Stimulated activated CD4-positive, alpha-beta T cell treated with anti-CD3 and anti-CD28 coated beads, Interleukin-1b, Interleukin-23, amount 100 ng/mL, for 1 hour (primary cell): ENCODE results near the gene YIF1A.
A peak's percentile ranks its signal among the peaks of the same experiment; 100 is the strongest.
"Not testable (repeated sequence)": the region's sequence is repeated elsewhere in the genome, so short reads cannot be mapped to it uniquely, and the experiment has no call there.

Source experiments
- DNase-seq, 2 donors: peaks; one replicate each; pipeline ENCODE4 v3.0.0-alpha.2; 2020; ENCODE audit warnings: low read depth in 2 of 2

Gene YIF1A

DNA sequence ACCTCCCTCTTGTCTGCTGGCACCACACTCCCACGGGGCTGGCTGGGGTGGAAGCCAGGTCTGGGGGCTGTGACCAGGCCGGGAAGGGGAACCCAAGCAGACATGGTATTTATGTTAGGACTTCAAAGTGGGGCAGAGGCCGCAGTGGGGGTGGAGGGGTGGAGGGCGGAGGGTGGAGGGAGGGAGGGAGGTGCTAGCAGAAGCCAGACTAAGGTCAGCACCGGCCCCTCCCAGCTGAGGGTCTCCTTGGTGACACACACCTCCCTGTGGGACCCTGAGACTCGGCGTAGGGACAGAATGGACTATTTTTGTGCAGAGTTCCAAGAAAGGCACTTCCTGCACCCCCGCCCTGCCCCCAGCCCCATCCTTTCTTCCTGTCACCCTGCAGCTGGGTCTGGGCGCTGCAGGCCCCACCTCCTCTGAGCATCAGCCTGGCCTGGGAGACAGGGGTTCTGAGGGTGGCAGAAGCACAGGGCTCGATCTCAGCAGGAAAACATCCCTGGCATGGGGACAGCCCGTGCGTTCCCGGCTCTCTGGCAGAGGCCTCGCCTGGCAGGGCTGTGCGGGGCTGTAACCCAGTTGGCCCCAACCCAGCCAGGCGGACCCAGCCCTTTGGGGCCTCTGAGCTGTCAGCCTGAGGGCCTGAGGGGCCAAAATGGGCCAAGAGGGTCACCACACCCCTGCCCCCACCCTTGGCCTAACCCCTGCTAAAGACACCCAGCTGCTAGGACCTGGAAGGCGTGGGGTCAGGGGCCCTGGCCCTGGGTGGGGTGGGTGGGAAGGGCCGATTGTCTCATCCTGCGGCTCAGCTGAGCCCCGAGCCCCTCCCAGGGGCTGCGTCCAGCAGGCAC lies 37.5 kb upstream of the YIF1A start:
- no peak for DNase-seq

GRCh38 chr11:66325263-66325671 lies 36.3 kb upstream of the YIF1A start:
- DNase-seq: no peak

DNA sequence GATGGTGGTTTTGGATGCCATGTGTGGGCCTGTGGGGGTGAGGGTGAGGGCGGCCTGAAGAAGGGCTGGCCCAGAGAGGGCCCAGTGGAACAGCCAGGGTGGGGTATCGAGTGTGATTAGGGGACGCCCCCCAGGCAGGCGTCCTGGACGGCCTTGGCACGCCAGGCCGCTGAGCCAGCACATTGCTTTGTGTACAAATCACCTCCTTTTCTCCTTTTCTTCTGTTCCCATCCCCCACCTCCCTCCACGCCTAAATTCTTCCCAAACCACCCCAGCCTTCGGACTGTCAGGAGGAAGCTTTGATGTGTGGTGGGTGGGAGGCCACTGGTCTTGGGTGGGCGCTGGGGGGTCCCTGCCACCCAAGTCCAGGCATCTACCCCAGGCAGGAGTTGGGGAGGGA lies 35.7 kb upstream of the YIF1A start:
- no peak for DNase-seq

- DNase-seq: no peak
Observed at GRCh38 chr11:66323684-66324083, 34.7 kb upstream of the YIF1A start.

GRCh38 chr11:66322732-66323427 lies 33.9 kb upstream of the YIF1A start:
- DNase-seq: no peak

DNA sequence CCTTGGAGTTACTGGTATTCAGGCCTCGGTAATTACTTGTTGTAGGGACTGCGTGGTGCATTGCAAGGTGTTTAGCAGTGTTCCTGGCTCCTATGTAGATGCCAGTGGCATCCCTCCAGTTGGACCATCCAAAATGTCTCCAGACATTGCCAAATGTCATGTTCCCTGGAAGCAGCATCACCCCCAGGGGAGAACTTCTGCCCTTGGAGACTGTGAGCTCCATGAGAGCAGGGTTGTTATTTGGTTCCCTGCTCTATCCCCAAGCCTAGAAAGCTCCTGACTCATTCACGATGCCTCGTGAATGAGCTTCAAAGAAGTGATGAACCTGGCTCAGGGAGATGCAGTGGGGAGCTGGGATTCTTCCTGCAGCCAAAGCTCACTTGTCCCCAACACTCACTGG lies 32.7 kb upstream of the YIF1A start:
- no peak for DNase-seq

DNA sequence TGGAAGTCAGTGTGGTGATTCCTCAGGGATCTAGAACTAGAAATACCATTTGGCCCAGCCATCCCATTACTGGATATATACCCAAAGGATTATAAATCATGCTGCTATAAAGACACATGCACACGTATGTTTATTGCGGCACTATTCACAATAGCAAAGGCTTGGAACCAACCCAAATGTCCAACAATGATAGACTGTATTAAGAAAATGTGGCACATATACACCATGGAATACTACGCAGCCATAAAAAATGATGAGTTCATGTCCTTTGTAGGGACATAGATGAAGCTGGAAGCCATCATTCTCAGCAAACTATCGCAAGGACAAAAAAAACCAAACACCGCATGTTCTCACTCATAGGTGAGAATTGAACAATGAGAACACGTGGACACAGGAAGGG lies 31.8 kb upstream of the YIF1A start:
- not testable (repeated sequence) for DNase-seq

- not testable (repeated sequence) for DNase-seq
Observed at GRCh38 chr11:66320289-66320688, 31.3 kb upstream of the YIF1A start.

- DNase-seq: no peak
Observed at GRCh38 chr11:66318600-66318970, 29.6 kb upstream of the YIF1A start.

DNA sequence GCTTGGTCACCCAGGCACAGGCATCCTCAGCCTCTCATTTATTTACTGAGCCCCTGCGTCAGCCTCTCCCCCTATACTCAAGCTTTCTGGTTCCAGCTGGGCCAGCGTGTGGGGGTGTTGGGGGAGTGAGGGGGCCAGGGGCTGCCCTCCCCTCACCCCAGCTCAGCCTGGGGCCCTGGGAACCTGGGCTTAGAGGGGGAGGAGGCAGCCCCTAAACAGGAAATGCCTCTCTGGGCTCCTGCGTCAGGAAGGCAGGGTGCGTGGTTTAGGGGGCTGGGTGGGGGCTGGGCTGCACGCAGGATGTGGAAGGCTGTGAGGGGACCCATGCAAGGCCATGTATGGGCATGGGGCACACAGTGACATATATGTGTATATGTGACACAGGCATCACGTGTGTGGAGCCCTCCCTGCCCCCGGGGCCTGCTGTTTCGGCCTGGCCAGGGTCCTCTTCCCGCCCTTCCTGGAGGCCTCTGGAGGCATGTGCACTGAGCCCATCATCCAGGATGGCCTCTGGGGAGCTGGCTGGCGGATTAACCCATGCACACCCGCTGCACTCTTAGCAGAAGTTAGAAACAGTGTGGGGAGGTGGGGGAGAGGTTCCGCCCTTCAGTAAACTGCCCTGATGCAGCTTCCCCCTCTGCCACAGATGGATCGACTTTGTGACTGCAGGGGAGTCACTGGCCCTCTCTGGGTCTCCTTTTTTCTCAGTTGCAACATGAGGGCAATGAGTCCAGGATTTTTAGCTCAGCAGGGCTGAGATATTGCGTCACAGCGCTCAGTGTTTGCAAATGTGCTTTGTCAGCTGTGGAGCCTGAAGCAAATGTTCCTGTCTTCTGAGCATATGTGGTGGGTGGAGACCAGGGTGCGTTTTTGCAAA lies 29.0 kb upstream of the YIF1A start:
- no peak for DNase-seq

GRCh38 chr11:66317322-66317722 lies 28.4 kb upstream of the YIF1A start:
- no peak for DNase-seq

GRCh38 chr11:66316849-66317251 lies 27.9 kb upstream of the YIF1A start, which contains the start of gene CD248:
Gene CD248 (minus strand): TSS chr11:66317044. CDS start chr11:66317027, 17 bp downstream.
- no peak for DNase-seq

DNA sequence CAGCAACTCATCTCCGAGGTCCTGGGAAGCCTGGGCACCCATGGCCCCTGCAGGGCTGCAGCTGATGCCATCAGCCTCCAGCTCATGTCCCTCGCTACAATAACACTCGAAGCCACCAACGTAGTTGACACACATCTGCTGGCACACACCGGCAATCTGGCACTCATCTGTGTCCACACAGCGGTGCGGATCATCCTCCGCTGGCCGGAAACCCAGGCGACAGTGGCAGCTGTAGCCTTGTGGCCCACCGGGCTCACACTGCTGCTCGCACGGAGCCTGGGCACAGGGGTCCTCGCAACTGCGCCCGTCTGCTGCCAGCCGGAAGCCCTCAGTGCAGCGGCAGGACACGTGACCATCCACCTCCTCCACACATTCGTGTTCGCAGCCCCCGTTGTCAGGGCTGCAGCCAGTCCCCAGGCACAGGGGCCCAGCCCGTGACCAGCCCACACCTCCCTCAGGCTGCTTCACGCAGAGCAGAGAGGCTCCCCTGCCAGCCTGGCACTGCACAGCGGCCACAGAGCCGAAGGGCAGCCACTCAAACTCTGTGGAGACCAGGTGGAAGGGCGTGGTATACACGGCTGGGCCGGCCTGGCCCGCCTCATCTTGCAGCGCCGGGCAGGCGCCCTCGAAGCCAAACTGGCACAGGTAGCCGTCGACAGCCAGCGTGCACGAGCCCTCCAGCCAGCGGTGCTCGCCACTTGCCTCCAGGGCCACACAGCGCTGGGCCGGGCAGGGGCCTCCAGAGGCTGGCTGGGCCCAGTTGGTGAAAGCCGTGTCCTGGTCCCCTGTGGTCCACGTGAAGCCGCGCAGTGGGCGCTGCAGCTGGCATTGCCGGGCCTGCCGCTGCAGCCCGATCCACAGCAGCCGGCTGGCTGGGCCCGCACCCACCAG lies 27.2 kb upstream of the YIF1A start:
- no peak for DNase-seq

DNA sequence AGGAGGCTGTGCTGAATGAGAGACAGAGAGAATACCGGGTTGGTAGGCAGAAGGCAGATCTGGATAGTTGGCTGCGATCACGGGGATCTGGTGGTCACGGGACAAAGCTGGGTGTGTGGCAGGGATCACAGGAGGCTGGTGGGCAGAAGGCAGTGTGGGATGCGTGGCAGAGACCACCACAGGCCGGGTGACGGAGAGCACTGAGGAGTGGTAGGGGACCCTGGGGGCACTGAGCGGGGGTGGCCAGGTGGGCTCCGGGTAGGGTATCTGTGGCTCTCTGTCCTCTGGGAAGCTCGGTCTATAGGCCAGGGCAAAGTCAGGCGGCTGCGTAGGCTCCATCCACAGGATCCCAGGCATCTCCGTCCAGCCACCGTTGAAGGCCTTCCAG lies 26.5 kb upstream of the YIF1A start:
- no peak for DNase-seq

GRCh38 chr11:66314561-66315497 lies 25.9 kb upstream of the YIF1A start:
- no peak for DNase-seq

GRCh38 chr11:66314186-66314501 lies 25.2 kb upstream of the YIF1A start:
- DNase-seq: no peak

GRCh38 chr11:66313321-66314185 lies 24.6 kb upstream of the YIF1A start:
- no peak for DNase-seq

DNA sequence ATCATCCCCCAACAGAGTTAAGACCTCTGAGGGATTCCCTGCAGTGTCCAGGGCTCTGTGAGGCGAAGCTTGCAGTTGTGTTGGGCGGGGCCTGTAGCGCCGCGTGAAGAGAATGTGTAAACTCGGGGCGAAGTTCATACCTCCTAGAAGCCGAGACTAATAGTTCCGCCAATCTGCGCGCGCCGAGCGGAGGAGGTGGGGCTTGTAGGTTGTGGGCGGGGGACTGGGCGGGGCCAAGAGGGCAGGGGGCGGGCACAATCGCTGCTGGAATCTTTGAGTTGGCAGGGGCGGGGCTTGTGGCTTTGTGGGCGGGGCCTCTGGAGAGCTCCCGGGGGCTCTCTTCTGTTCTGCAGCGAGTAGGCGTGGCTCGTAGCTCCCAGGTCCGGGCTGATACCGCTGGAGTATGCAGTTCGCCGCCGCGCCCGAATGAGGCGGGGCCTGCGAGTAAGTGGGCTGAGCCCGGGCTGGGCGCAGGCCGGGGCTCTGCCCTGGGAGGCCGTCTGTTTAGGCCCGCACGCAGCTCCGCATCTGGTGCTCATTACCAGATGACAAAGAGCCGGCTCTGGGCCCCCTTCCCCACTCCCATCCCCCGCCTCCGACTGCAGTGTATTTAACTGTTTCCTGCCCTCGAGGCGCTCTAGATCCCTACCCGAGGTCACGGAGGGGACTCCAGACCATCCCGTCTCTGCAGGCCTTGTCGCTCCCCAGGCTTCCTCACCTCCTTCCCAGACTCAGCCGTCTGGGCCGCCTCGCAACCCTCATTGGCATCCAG lies 23.8 kb upstream of the YIF1A start:
- peak; percentile 97 to 99 for DNase-seq
